Measurements from ENCODE around the gene ARFGAP2.

The ARFGAP2 gene

GRCh38 chr11:47185305-47186075, 8.8 kb upstream of the ARFGAP2 start (continued):
- TF ChIP-seq ZFP3 (tag by site-specific recombination; IDR thresholded peaks at IDR 0.05; ENCODE audit: low read depth) (no peak), ZBTB8A (tag by site-specific recombination; IDR thresholded peaks at IDR 0.05) (peak; percentile 86), SP2 (tag by site-specific recombination; IDR thresholded peaks at IDR 0.05) (peak; percentile 44), ZIC2 (tag by site-specific recombination; IDR thresholded peaks at IDR 0.05) (peak; percentile 67), PRDM6 (tag by site-specific recombination; IDR thresholded peaks at IDR 0.05) (no peak), AEBP2 (tag by site-specific recombination; IDR thresholded peaks at IDR 0.05; ENCODE audit: borderline replicate concordance) (no peak), PATZ1 (tag by site-specific recombination; IDR thresholded peaks at IDR 0.05) (peak; percentile 66), SCRT2 (tag by site-specific recombination; IDR thresholded peaks at IDR 0.05) (peak; percentile 98), ZNF302 (tag by site-specific recombination; IDR thresholded peaks at IDR 0.05; ENCODE audit: low read depth) (no peak), SP3 (tag by site-specific recombination; IDR thresholded peaks at IDR 0.05) (peak; percentile 71), PRDM10 (tag by site-specific recombination; IDR thresholded peaks at IDR 0.05) (peak; percentile 85), ZNF501 (tag by site-specific recombination; IDR thresholded peaks at IDR 0.05) (peak; percentile 49; the same call in 1 of the 2 replicates), ZNF645 (tag by site-specific recombination; IDR thresholded peaks at IDR 0.05) (no peak), ZNF561 (tag by site-specific recombination; IDR thresholded peaks at IDR 0.05; ENCODE audit: borderline replicate concordance) (no peak), ZNF571 (tag by site-specific recombination; IDR thresholded peaks at IDR 0.05) (no peak), ZNF2 (tag by site-specific recombination; IDR thresholded peaks at IDR 0.05) (no peak), PRDM1 (tag by site-specific recombination; IDR thresholded peaks at IDR 0.05) (no peak), ZNF362 (tag by site-specific recombination; IDR thresholded peaks at IDR 0.05) (no peak), ZFP41 (tag by site-specific recombination; IDR thresholded peaks at IDR 0.05; ENCODE audit: borderline replicate concordance) (no peak), ZNF544 (tag by site-specific recombination; IDR thresholded peaks at IDR 0.05) (no peak), MEIS1 (CRISPR knock-in tag; IDR thresholded peaks at IDR 0.05; ENCODE audit: borderline replicate concordance) (no peak), ZSCAN16 (tag by site-specific recombination; IDR thresholded peaks at IDR 0.05) (no peak), ZNF350 (tag by site-specific recombination; IDR thresholded peaks at IDR 0.05) (no peak), ZFHX2 (tag by site-specific recombination; conservative IDR thresholded peaks at IDR 0.05) (no peak), ZNF555 (tag by site-specific recombination; conservative IDR thresholded peaks at IDR 0.05) (no peak), ZNF610 (tag by site-specific recombination; IDR thresholded peaks at IDR 0.05; ENCODE audit: borderline replicate concordance) (no peak; the same call in 1 of the 2 replicates), ZBTB48 (tag by site-specific recombination; IDR thresholded peaks at IDR 0.05) (peak; percentile 72), ZNF24 (tag by site-specific recombination; IDR thresholded peaks at IDR 0.05) (no peak), KLF10 (tag by site-specific recombination; IDR thresholded peaks at IDR 0.05) (no peak)

All from HEK293 (cell line).